Cardiac muscle cell (in vitro differentiated cells and primary cell): ENCODE data around the gene LPAR1. TPM values are rescaled to one million over a fixed set of nuclear protein-coding genes. Genes with fewer than 3 reads are reported as not detected.

ENCODE experiments used
- DNase-seq, 2 donors: peaks; one replicate each; pipeline versions ENCODE4 v3.0.0 to v3.0.0-alpha.2; 2010 to 2017; ENCODE audit warnings: low read depth in 1 of 2, low spot score in 1 of 2
- H3K27ac ChIP-seq: fragments of 200-600 bp; sonication (generic); 2 replicates; pipeline ENCODE4 v1.5.1; 2016
- H3K27me3 ChIP-seq: fragments of 200-600 bp; sonication (generic); 2 replicates; pipeline ENCODE4 v1.6.0; 2016; ENCODE audit warnings: control low read depth
- H3K36me3 ChIP-seq: fragments of 200-600 bp; sonication (generic); 2 replicates; pipeline ENCODE4 v1.5.1; 2016; ENCODE audit warnings: control low read depth
- H3K4me1 ChIP-seq: fragments of 200-600 bp; sonication (generic); 2 replicates; pipeline ENCODE4 v1.8.1; 2017; ENCODE audit warnings: low read depth, mild to moderate bottlenecking, mixed run types
- H3K4me3 ChIP-seq: fragments of 200-600 bp; sonication (generic); 2 replicates; pipeline ENCODE4 v1.5.1; 2016; ENCODE audit warnings: mild to moderate bottlenecking
- H3K9me3 ChIP-seq: fragments of 200-600 bp; sonication (generic); 2 replicates; pipeline ENCODE4 v1.5.1; 2017; ENCODE audit warnings: low read depth, mild to moderate bottlenecking, control low read depth
- polyA plus RNA-seq: library from polyadenylated mRNA; unstranded; fragments of >200 nt; fragmentation: Nextera tagmentation; extraction: Ambion mirVana; gene quantifications from 2 replicates; pipeline ENCODE4 v1.2.1, GENCODE V29; 2016
- total RNA-seq: library from RNA; depleted of rRNA; stranded (reverse); fragments of >200 nt; gene quantifications from 2 replicates; pipeline ENCODE4 v1.2.3, GENCODE V29; 2016
- TF ChIP-seq, protein P1 (sequence below): IDR thresholded peaks from 2 replicates; pipeline ENCODE4 v1.5.1; 2012; ENCODE audit warnings: low read depth, mild to moderate bottlenecking, low read length

Gene LPAR1
- total and polyA plus RNA-seq, 2 experiments from 2014 or later: 0.77 to 1.9 TPM

GRCh38 chr9:110994771-110995241, 43.5 kb downstream of the LPAR1 start:
- Histone ChIP-seq H3K4me1 (no peaks in the 10 kb centered on the region), H3K9me3 (no peaks in the 10 kb centered on the region), H3K27me3 (no peaks in the 10 kb centered on the region), H3K4me3 (no peak overlapping the region), H3K36me3 (no peaks in the 10 kb centered on the region), H3K27ac (no peak overlapping the region)
- peak in 1 of 2 donors; percentile 22 for DNase-seq
- TF ChIP-seq, protein P1, sequence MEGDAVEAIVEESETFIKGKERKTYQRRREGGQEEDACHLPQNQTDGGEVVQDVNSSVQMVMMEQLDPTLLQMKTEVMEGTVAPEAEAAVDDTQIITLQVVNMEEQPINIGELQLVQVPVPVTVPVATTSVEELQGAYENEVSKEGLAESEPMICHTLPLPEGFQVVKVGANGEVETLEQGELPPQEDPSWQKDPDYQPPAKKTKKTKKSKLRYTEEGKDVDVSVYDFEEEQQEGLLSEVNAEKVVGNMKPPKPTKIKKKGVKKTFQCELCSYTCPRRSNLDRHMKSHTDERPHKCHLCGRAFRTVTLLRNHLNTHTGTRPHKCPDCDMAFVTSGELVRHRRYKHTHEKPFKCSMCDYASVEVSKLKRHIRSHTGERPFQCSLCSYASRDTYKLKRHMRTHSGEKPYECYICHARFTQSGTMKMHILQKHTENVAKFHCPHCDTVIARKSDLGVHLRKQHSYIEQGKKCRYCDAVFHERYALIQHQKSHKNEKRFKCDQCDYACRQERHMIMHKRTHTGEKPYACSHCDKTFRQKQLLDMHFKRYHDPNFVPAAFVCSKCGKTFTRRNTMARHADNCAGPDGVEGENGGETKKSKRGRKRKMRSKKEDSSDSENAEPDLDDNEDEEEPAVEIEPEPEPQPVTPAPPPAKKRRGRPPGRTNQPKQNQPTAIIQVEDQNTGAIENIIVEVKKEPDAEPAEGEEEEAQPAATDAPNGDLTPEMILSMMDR: no peak

DNA sequence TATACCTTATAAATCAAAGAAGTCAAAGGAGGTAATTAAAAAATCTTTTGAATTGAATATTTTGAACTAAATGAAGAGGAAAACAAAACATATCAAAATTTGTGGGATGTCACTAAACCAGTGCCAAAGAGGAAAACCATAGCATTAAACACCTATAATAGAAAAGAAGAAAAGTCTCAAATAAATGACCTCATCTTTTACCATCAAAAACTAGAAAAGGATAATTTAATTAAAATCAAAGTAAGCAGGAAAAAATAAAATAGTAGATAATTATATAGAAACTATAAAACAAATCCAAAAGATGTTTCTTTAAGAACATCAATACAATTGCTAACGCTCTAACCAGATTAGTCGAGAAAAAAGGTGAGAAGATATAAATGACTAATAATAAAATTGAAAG, 47.8 kb downstream of the LPAR1 start:
- no peaks in the 10 kb centered on the region for H3K9me3 ChIP-seq
- TF ChIP-seq, protein P1: no peak

DNA sequence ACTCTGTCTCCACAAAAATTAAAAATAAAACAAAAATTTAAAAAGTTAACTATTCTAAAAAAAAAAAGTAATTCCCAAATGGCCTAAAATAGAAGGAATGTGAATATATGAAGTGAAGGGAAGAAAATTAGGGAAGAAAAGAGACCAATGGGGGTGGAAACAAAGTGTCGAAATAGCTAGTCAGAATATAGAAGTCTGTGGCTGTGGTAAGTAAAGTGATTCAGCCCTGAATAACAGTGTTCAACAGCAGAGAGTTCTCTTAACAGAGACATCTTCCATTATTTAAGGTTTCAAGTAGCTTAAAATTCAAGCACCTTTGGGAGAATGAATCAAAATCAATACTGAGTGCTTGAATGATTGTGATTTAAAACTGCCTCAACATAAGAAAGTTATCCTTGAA, 51.7 kb downstream of the LPAR1 start:
- no peak overlapping the region for H3K4me3 ChIP-seq
- no peaks in the 10 kb centered on the region for H3K27me3 ChIP-seq
- no peak overlapping the region for H3K27ac ChIP-seq
- H3K9me3 ChIP-seq: no peaks in the 10 kb centered on the region
- DNase-seq: no peak
- TF ChIP-seq, protein P1: no peak
- no peaks in the 10 kb centered on the region for H3K4me1 ChIP-seq
- H3K36me3 ChIP-seq: no peaks in the 10 kb centered on the region

More for the DNA sequence above, 47.8 kb downstream of the LPAR1 start:
- Histone ChIP-seq H3K4me3 (no peak overlapping the region), H3K27ac (no peak overlapping the region), H3K27me3 (no peaks in the 10 kb centered on the region), H3K4me1 (no peaks in the 10 kb centered on the region), H3K36me3 (no peaks in the 10 kb centered on the region)
- no peak for DNase-seq

GRCh38 chr9:110984890-110985437, 53.3 kb downstream of the LPAR1 start:
- Histone ChIP-seq H3K36me3 (no peaks in the 10 kb centered on the region), H3K27ac (no peak overlapping the region), H3K27me3 (no peaks in the 10 kb centered on the region), H3K4me3 (no peak overlapping the region), H3K9me3 (no peaks in the 10 kb centered on the region), H3K4me1 (no peaks in the 10 kb centered on the region)
- no peak for DNase-seq
- TF ChIP-seq, protein P1: no peak

- Histone ChIP-seq H3K36me3 (no peaks in the 10 kb centered on the region), H3K9me3 (no peaks in the 10 kb centered on the region), H3K27ac (no peak overlapping the region), H3K27me3 (no peaks in the 10 kb centered on the region), H3K4me1 (no peaks in the 10 kb centered on the region), H3K4me3 (no peak overlapping the region)
- DNase-seq: peak in 1 of 2 donors; percentile 8
- TF ChIP-seq, protein P1: no peak
Measured at GRCh38 chr9:110980261-110980660, 58.0 kb downstream of the LPAR1 start.

- H3K4me1 ChIP-seq: no peaks in the 10 kb centered on the region
- no peaks in the 10 kb centered on the region for H3K36me3 ChIP-seq
- H3K9me3 ChIP-seq: no peaks in the 10 kb centered on the region
- TF ChIP-seq, protein P1: no peak
- H3K4me3 ChIP-seq: no peak overlapping the region
- no peaks in the 10 kb centered on the region for H3K27me3 ChIP-seq
- DNase-seq: peak in 1 of 2 donors; percentile 46
- H3K27ac ChIP-seq: no peak overlapping the region
Measured at GRCh38 chr9:110979636-110980035, 58.6 kb downstream of the LPAR1 start.
